ENCODE measurements around the gene PLSCR2. TPM values are rescaled to one million over a fixed set of nuclear protein-coding genes. Genes with fewer than 3 reads are reported as not detected.
"Not testable (repeated sequence)": the region's sequence is repeated elsewhere in the genome, so short reads cannot be mapped to it uniquely, and the experiment has no call there.

PLSCR2 gene
- total RNA-seq, 3 donors from 2014 or later (not counting 1 experiment from before 2014, with no cell fraction given): 0.38 TPM; not detected in 2

DNA sequence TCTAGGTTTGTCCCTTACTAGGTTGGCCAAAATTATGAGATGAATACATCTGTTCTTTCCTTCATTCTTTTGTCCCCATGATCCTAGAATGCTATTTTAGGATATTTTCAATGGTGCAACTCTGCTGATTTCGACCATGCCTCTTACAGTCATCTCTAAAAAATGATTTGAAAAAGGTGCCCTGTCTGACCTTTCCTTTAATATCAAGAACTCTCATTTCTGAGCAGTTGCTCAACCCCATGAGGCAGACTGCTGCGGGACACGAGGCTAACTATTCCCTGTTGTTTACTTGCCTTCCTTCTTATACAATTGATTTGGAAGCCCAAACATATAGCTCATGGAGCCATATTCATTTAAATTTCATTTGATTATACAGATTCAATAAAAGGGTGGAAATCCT, 14.6 kb downstream of the PLSCR2 start:
- no peak overlapping the region for H3K27ac Mint-ChIP-seq
- no peak for ATAC-seq

GRCh38 chr3:146449613-146450012, 19.7 kb downstream of the PLSCR2 start:
- DNase-seq: no peak
- H3K36me3 ChIP-seq (ENCODE audit: control insufficient read depth, insufficient read depth, low read length): no peaks in the 10 kb centered on the region
- TF ChIP-seq CTCF (IDR thresholded peaks at IDR 0.05): no peak
- H3K4me3 Mint-ChIP-seq: no peak overlapping the region
- intact Hi-C loops (cut with micrococcal nuclease): no loop called here
- H3K4me1 ChIP-seq (ENCODE audit: control insufficient read depth, insufficient read depth, low read length): no peaks in the 10 kb centered on the region
- no peak overlapping the region for H3K4me3 ChIP-seq (ENCODE audit: low read length)
- H3K27me3 Mint-ChIP-seq (ENCODE audit: low read depth in 2 of 2): peaks cover 2 to 10% of the 10 kb centered on the region in 2 donors
- H3K36me3 Mint-ChIP-seq: no peaks in the 10 kb centered on the region
- ATAC-seq: no peak
- peaks cover 2 to 5% of the 10 kb centered on the region in 2 donors for H3K9me3 Mint-ChIP-seq
- H3K27ac Mint-ChIP-seq: no peak overlapping the region
- no peaks in the 10 kb centered on the region for H3K4me1 Mint-ChIP-seq
- H3K27me3 ChIP-seq (ENCODE audit: control insufficient read depth, insufficient read depth, low read length): no peaks in the 10 kb centered on the region
- H3K27ac ChIP-seq (ENCODE audit: low read length): no peak overlapping the region
- H3K9me3 ChIP-seq (ENCODE audit: control insufficient read depth, insufficient read depth, low read length): no peaks in the 10 kb centered on the region

More for the DNA sequence above, 14.6 kb downstream of the PLSCR2 start:
- Histone ChIP-seq H3K4me1 (ENCODE audit: control insufficient read depth, insufficient read depth, low read length) (no peaks in the 10 kb centered on the region), H3K9me3 (ENCODE audit: control insufficient read depth, insufficient read depth, low read length) (no peaks in the 10 kb centered on the region), H3K4me3 (ENCODE audit: low read length) (no peak overlapping the region), H3K27ac (ENCODE audit: low read length) (no peak overlapping the region), H3K36me3 (ENCODE audit: control insufficient read depth, insufficient read depth, low read length) (no peaks in the 10 kb centered on the region), H3K27me3 (ENCODE audit: control insufficient read depth, insufficient read depth, low read length) (no peaks in the 10 kb centered on the region)
- Mint-ChIP-seq H3K9me3 (no peaks in the 10 kb centered on the region), H3K4me3 (no peak overlapping the region), H3K36me3 (no peaks in the 10 kb centered on the region), H3K27me3 (ENCODE audit: low read depth in 2 of 2) (peaks cover 3 to 7% of the 10 kb centered on the region in 2 donors), H3K4me1 (no peaks in the 10 kb centered on the region)
- TF ChIP-seq CTCF (IDR thresholded peaks at IDR 0.05): no peak
- intact Hi-C loops (cut with micrococcal nuclease): no loop called here
- no peak for DNase-seq
- WGBS (ENCODE audit: insufficient coverage): 86% methylated on average over 3 of the region's 3 CpGs

DNA sequence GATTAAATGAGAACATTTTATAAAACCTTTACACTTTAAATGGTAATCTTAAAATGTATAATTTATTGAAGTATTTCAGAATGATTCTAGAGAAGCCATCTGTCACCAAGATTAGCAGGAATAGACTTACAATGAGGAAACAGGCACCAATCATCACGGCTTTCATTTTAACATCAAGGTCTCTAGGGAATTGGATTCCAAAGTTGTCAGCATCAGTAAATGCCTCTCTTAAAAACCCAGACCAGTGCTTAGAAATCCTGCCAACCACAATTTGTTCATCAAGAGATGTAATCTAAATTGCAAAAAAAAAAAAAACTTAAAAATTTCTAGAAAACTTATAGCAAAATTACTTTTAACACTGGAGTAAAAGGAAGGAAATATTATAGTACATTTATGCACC, 20.3 kb downstream of the PLSCR2 start:
- 6% methylated on average over 1 of the region's 1 CpG for WGBS (ENCODE audit: insufficient coverage)
- H3K36me3 Mint-ChIP-seq: no peaks in the 10 kb centered on the region
- Histone ChIP-seq H3K27ac (ENCODE audit: low read length) (no peak overlapping the region), H3K4me3 (ENCODE audit: low read length) (no peak overlapping the region), H3K27me3 (ENCODE audit: control insufficient read depth, insufficient read depth, low read length) (no peaks in the 10 kb centered on the region), H3K4me1 (ENCODE audit: control insufficient read depth, insufficient read depth, low read length) (no peaks in the 10 kb centered on the region), H3K9me3 (ENCODE audit: control insufficient read depth, insufficient read depth, low read length) (no peaks in the 10 kb centered on the region), H3K36me3 (ENCODE audit: control insufficient read depth, insufficient read depth, low read length) (no peaks in the 10 kb centered on the region)
- H3K27me3 Mint-ChIP-seq (ENCODE audit: low read depth in 2 of 2): peaks cover 3 to 9% of the 10 kb centered on the region in 2 donors
- intact Hi-C loops (cut with micrococcal nuclease): no loop called here
- TF ChIP-seq CTCF (IDR thresholded peaks at IDR 0.05): no peak
- ATAC-seq (no peak), DNase-seq (no peak)
- no peaks in the 10 kb centered on the region for H3K4me1 Mint-ChIP-seq
- peaks cover 2 to 5% of the 10 kb centered on the region in 2 donors for H3K9me3 Mint-ChIP-seq
- no peak overlapping the region for H3K27ac Mint-ChIP-seq
- H3K4me3 Mint-ChIP-seq: no peak overlapping the region

GRCh38 chr3:146446026-146446425, 23.3 kb downstream of the PLSCR2 start:
- intact Hi-C loops (cut with micrococcal nuclease): no loop called here
- Histone ChIP-seq H3K36me3 (ENCODE audit: control insufficient read depth, insufficient read depth, low read length) (no peaks in the 10 kb centered on the region), H3K27me3 (ENCODE audit: control insufficient read depth, insufficient read depth, low read length) (no peaks in the 10 kb centered on the region), H3K4me3 (ENCODE audit: low read length) (no peak overlapping the region), H3K27ac (ENCODE audit: low read length) (no peak overlapping the region), H3K4me1 (ENCODE audit: control insufficient read depth, insufficient read depth, low read length) (no peaks in the 10 kb centered on the region), H3K9me3 (ENCODE audit: control insufficient read depth, insufficient read depth, low read length) (no peaks in the 10 kb centered on the region)
- H3K9me3 Mint-ChIP-seq: peaks cover 2 to 5% of the 10 kb centered on the region in 2 donors
- ATAC-seq (no peak), DNase-seq (no peak)
- H3K36me3 Mint-ChIP-seq: no peaks in the 10 kb centered on the region
- peaks cover 3 to 9% of the 10 kb centered on the region in 2 donors for H3K27me3 Mint-ChIP-seq (ENCODE audit: low read depth in 2 of 2)
- no peak overlapping the region for H3K4me3 Mint-ChIP-seq
- no peak overlapping the region for H3K27ac Mint-ChIP-seq
- WGBS (ENCODE audit: insufficient coverage): no CpG with 5 or more reads among the region's 1 CpG
- no peaks in the 10 kb centered on the region for H3K4me1 Mint-ChIP-seq
- no peak for TF ChIP-seq CTCF (IDR thresholded peaks at IDR 0.05)

- H3K36me3 Mint-ChIP-seq; H3K27ac ChIP-seq (ENCODE audit: low read length); H3K4me3 Mint-ChIP-seq; H3K27me3 ChIP-seq (ENCODE audit: control insufficient read depth, insufficient read depth, low read length); H3K27me3 Mint-ChIP-seq (ENCODE audit: low read depth in 2 of 2); H3K36me3 ChIP-seq (ENCODE audit: control insufficient read depth, insufficient read depth, low read length); ATAC-seq; H3K9me3 ChIP-seq (ENCODE audit: control insufficient read depth, insufficient read depth, low read length); DNase-seq; H3K4me1 ChIP-seq (ENCODE audit: control insufficient read depth, insufficient read depth, low read length); intact Hi-C loops (cut with micrococcal nuclease); H3K27ac Mint-ChIP-seq; H3K9me3 Mint-ChIP-seq; H3K4me1 Mint-ChIP-seq; H3K4me3 ChIP-seq (ENCODE audit: low read length): not testable (repeated sequence)
- 90% methylated on average over 4 of the region's 5 CpGs for WGBS (ENCODE audit: insufficient coverage)
Observed at GRCh38 chr3:146440310-146440709, 29.1 kb downstream of the PLSCR2 start.
